ENCODE measurements around the gene PCDHGB6.
"Not testable (repeated sequence)": the region's sequence is repeated elsewhere in the genome, so short reads cannot be mapped to it uniquely, and the experiment has no call there.

Gene PCDHGB6

GRCh38 chr5:141421489-141421855 lies 13.7 kb downstream of the PCDHGB6 start:
- Mint-ChIP-seq H3K4me3 (peak overlapping the region; percentile 87), H3K27me3 (peaks cover 53% of the 10 kb centered on the region), H3K36me3 (peaks cover 29% of the 10 kb centered on the region), H3K27ac (peak overlapping the region; percentile 11), H3K4me1 (ENCODE audit: low read depth) (peaks cover 10% of the 10 kb centered on the region), H3K9me3 (ENCODE audit: low read depth) (peaks cover 20% of the 10 kb centered on the region)

DNA sequence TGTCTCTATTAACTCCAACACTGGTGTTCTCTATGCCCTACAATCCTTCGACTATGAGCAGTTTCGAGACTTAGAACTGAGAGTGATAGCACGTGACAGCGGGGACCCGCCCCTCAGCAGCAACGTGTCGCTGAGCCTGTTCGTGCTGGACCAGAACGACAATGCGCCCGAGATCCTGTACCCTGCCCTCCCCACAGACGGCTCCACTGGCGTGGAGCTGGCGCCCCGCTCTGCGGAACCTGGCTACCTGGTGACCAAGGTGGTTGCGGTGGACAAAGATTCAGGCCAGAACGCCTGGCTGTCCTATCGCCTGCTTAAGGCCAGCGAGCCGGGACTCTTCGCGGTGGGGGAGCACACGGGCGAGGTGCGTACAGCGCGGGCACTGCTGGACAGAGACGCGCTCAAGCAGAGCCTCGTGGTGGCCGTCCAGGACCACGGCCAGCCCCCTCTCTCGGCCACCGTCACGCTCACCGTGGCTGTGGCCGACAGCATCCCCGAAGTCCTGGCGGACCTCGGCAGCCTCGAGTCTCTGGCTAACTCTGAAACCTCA lies 15.0 kb downstream of the PCDHGB6 start:
- H3K4me1 Mint-ChIP-seq (ENCODE audit: low read depth) = peaks cover 9% of the 10 kb centered on the region

GRCh38 chr5:141427783-141428426 lies 20.1 kb downstream of the PCDHGB6 start:
- peaks cover 50% of the 10 kb centered on the region for H3K27me3 Mint-ChIP-seq
- H3K36me3 Mint-ChIP-seq = peaks cover 17% of the 10 kb centered on the region
- peaks cover 8% of the 10 kb centered on the region for H3K9me3 Mint-ChIP-seq (ENCODE audit: low read depth)
- H3K4me3 Mint-ChIP-seq = no peak overlapping the region
- H3K27ac Mint-ChIP-seq = no peak overlapping the region
- peaks cover 10% of the 10 kb centered on the region for H3K4me1 Mint-ChIP-seq (ENCODE audit: low read depth)

More for the DNA sequence above, 15.0 kb downstream of the PCDHGB6 start:
- peaks cover 20% of the 10 kb centered on the region for H3K9me3 Mint-ChIP-seq (ENCODE audit: low read depth)
- peaks cover 28% of the 10 kb centered on the region for H3K36me3 Mint-ChIP-seq
- H3K27me3 Mint-ChIP-seq = peaks cover 53% of the 10 kb centered on the region
- no peak overlapping the region for H3K27ac Mint-ChIP-seq
- peak overlapping the region; percentile 23 for H3K4me3 Mint-ChIP-seq

DNA sequence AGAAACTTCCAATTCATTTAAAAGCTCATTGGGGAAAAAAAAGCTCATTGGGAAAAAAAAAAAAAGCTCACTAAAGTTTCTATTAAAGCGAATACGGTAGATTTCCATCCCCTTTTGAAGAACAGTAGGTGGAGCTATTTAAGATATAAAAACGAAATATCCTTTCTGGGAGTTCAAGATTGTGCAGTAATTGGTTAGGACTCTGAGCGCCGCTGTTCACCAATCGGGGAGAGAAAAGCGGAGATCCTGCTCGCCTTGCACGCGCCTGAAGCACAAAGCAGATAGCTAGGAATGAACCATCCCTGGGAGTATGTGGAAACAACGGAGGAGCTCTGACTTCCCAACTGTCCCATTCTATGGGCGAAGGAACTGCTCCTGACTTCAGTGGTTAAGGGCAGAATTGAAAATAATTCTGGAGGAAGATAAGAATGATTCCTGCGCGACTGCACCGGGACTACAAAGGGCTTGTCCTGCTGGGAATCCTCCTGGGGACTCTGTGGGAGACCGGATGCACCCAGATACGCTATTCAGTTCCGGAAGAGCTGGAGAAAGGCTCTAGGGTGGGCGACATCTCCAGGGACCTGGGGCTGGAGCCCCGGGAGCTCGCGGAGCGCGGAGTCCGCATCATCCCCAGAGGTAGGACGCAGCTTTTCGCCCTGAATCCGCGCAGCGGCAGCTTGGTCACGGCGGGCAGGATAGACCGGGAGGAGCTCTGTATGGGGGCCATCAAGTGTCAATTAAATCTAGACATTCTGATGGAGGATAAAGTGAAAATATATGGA lies 22.7 kb downstream of the PCDHGB6 start, which contains the start of gene PCDHGA12:
PCDHGA12 (plus strand) TSS at position 176 of the 782 bp plus-strand sequence; CDS start at position 429, 253 bp downstream.
- H3K27ac Mint-ChIP-seq = peak within 1 kb of the TSS; percentile 81
- H3K27me3 Mint-ChIP-seq = peaks cover 45% of the 10 kb centered on the region
- H3K4me1 Mint-ChIP-seq (ENCODE audit: low read depth) = peaks cover 10% of the 10 kb centered on the region

DNA sequence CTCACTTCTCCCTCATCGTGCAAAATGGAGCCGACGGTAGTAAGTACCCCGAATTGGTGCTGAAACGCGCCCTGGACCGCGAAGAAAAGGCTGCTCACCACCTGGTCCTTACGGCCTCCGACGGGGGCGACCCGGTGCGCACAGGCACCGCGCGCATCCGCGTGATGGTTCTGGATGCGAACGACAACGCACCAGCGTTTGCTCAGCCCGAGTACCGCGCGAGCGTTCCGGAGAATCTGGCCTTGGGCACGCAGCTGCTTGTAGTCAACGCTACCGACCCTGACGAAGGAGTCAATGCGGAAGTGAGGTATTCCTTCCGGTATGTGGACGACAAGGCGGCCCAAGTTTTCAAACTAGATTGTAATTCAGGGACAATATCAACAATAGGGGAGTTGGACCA lies 23.5 kb downstream of the PCDHGB6 start:
- H3K4me1 Mint-ChIP-seq (ENCODE audit: low read depth) = peaks cover 10% of the 10 kb centered on the region
- H3K36me3 Mint-ChIP-seq = peaks cover 16% of the 10 kb centered on the region
- peaks cover 41% of the 10 kb centered on the region for H3K27me3 Mint-ChIP-seq
- peaks cover 4% of the 10 kb centered on the region for H3K9me3 Mint-ChIP-seq (ENCODE audit: low read depth)
- no peak overlapping the region for H3K27ac Mint-ChIP-seq
- H3K4me3 Mint-ChIP-seq = peak overlapping the region; percentile 82

More for the DNA sequence above, 22.7 kb downstream of the PCDHGB6 start, which contains the start of gene PCDHGA12:
- peaks cover 4% of the 10 kb centered on the region for H3K9me3 Mint-ChIP-seq (ENCODE audit: low read depth)
- H3K4me3 Mint-ChIP-seq = peak within 1 kb of the TSS; percentile 82
- peaks cover 16% of the 10 kb centered on the region for H3K36me3 Mint-ChIP-seq

DNA sequence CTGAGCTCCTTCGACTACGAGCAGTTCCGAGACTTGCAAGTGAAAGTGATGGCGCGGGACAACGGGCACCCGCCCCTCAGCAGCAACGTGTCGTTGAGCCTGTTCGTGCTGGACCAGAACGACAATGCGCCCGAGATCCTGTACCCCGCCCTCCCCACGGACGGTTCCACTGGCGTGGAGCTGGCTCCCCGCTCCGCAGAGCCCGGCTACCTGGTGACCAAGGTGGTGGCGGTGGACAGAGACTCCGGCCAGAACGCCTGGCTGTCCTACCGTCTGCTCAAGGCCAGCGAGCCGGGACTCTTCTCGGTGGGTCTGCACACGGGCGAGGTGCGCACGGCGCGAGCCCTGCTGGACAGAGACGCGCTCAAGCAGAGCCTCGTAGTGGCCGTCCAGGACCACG lies 24.5 kb downstream of the PCDHGB6 start:
- not testable (repeated sequence) for H3K4me1 Mint-ChIP-seq (ENCODE audit: low read depth); H3K9me3 Mint-ChIP-seq (ENCODE audit: low read depth); H3K27ac Mint-ChIP-seq
- peaks cover 16% of the 10 kb centered on the region for H3K36me3 Mint-ChIP-seq
- H3K27me3 Mint-ChIP-seq = peaks cover 40% of the 10 kb centered on the region
- peak overlapping the region; percentile 41 for H3K4me3 Mint-ChIP-seq

DNA sequence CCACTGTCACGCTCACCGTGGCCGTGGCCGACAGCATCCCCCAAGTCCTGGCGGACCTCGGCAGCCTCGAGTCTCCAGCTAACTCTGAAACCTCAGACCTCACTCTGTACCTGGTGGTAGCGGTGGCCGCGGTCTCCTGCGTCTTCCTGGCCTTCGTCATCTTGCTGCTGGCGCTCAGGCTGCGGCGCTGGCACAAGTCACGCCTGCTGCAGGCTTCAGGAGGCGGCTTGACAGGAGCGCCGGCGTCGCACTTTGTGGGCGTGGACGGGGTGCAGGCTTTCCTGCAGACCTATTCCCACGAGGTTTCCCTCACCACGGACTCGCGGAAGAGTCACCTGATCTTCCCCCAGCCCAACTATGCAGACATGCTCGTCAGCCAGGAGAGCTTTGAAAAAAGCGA lies 24.9 kb downstream of the PCDHGB6 start:
- Mint-ChIP-seq H3K36me3 (peaks cover 16% of the 10 kb centered on the region), H3K27me3 (peaks cover 40% of the 10 kb centered on the region)
- H3K4me1 Mint-ChIP-seq (ENCODE audit: low read depth); H3K27ac Mint-ChIP-seq; H3K4me3 Mint-ChIP-seq; H3K9me3 Mint-ChIP-seq (ENCODE audit: low read depth): not testable (repeated sequence)

DNA sequence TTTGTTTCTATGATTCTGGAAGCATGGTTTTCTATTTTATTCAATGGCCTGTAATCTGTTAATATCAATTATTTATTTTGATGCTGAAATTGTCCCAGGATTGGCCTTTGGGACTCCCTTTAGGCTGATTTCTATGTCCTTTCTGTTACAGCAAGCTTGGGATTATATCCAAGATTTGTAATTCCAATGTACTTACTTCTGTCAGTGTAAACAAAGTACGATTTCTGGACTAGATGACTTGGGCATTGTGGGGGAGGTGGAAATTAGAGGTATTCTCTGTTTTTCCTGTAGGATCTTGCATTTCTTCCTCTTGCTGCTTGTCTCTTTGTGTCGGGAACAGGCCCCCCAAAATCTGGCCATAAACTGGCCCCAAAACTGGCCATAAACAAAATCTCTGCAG lies 26.2 kb downstream of the PCDHGB6 start:
- Mint-ChIP-seq H3K36me3 (peaks cover 13% of the 10 kb centered on the region), H3K4me3 (no peak overlapping the region), H3K9me3 (ENCODE audit: low read depth) (peaks cover 4% of the 10 kb centered on the region), H3K27me3 (peaks cover 38% of the 10 kb centered on the region), H3K4me1 (ENCODE audit: low read depth) (peaks cover 10% of the 10 kb centered on the region), H3K27ac (no peak overlapping the region)

DNA sequence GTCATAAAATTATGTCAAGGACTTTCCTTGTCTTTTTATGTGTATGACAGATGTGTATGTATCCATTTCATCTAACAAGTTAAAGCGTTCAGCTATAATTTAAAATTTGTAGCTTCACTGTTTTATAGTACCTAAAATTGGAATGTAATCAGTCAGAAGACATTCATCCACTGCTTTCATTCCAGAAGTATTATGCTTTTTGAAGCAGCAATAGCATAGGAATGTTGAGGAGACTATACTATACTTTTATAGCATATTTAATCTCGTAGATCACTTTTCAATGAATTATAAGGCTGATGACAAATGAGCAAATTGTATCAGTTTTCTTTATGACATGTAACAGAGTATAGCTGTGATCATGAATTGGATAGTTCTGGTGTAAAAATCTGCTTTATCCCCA lies 29.4 kb downstream of the PCDHGB6 start:
- peaks cover 2% of the 10 kb centered on the region for H3K9me3 Mint-ChIP-seq (ENCODE audit: low read depth)
- no peaks in the 10 kb centered on the region for H3K4me1 Mint-ChIP-seq (ENCODE audit: low read depth)
- no peak overlapping the region for H3K27ac Mint-ChIP-seq
- H3K27me3 Mint-ChIP-seq = peaks cover 25% of the 10 kb centered on the region
- H3K36me3 Mint-ChIP-seq = peaks cover 4% of the 10 kb centered on the region
- no peak overlapping the region for H3K4me3 Mint-ChIP-seq

GRCh38 chr5:141439411-141440141 lies 31.8 kb downstream of the PCDHGB6 start:
- no peak overlapping the region for H3K27ac Mint-ChIP-seq
- H3K36me3 Mint-ChIP-seq = peaks cover 2% of the 10 kb centered on the region
- peaks cover 20% of the 10 kb centered on the region for H3K27me3 Mint-ChIP-seq
- peaks cover 4% of the 10 kb centered on the region for H3K9me3 Mint-ChIP-seq (ENCODE audit: low read depth)
- no peak overlapping the region for H3K4me3 Mint-ChIP-seq
- H3K4me1 Mint-ChIP-seq (ENCODE audit: low read depth) = no peaks in the 10 kb centered on the region

DNA sequence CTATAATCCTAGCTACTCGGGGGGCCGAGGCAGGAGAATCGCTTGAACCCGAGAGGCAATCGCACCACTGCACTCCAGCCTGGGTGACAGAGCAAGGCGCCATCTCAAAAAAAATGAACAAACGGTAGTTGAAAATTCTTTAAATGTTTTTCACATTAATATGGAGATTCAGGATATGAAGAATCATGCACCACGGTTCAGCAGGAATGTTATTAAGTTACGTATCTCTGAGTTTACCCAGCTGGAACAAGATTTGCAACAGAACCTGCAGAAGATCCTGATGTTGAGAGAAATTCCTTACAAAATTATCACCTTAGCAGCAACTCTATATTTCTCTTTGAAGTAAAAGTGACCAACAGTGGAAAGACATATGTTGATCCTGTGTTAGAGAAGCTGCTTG lies 32.5 kb downstream of the PCDHGB6 start:
- peaks cover 2% of the 10 kb centered on the region for H3K36me3 Mint-ChIP-seq
- peaks cover 19% of the 10 kb centered on the region for H3K27me3 Mint-ChIP-seq
- no peak overlapping the region for H3K27ac Mint-ChIP-seq
- no peak overlapping the region for H3K4me3 Mint-ChIP-seq
- H3K9me3 Mint-ChIP-seq (ENCODE audit: low read depth) = peaks cover 4% of the 10 kb centered on the region
- H3K4me1 Mint-ChIP-seq (ENCODE audit: low read depth) = no peaks in the 10 kb centered on the region

- H3K4me1 Mint-ChIP-seq (ENCODE audit: low read depth) = no peaks in the 10 kb centered on the region
- H3K9me3 Mint-ChIP-seq (ENCODE audit: low read depth) = peaks cover 4% of the 10 kb centered on the region
- H3K27me3 Mint-ChIP-seq = peaks cover 19% of the 10 kb centered on the region
- H3K4me3 Mint-ChIP-seq = no peak overlapping the region
- H3K36me3 Mint-ChIP-seq = peaks cover 2% of the 10 kb centered on the region
- no peak overlapping the region for H3K27ac Mint-ChIP-seq
Measured at GRCh38 chr5:141441571-141442170, 33.9 kb downstream of the PCDHGB6 start.
